Omental fat pad (tissue), 4 donors: ENCODE data around the gene LRSAM1. TPM values are rescaled to one million over a fixed set of nuclear protein-coding genes. Genes with fewer than 3 reads are reported as not detected.

Experiments
- ATAC-seq: fragments of 150-250 bp; one replicate; pipeline ENCODE4 v1.9.1; 2016; ENCODE audit warnings: mild to moderate bottlenecking, moderate library complexity; ENCODE audit not compliant: low FRiP score
- DNase-seq: peaks from one replicate; pipeline ENCODE4 v3.0.0-alpha.2; 2019; ENCODE audit warnings: low spot score
- total RNA-seq, 4 donors: library from RNA; depleted of rRNA; stranded (reverse); fragments of >200 nt; gene quantifications; one replicate each; pipeline ENCODE4 v1.1.0, GENCODE V29; 2016
- TF ChIP-seq, protein P1 (sequence below), 3 donors: fragments of 450-650 bp; IDR thresholded peaks; one replicate each; pipeline ENCODE4 v1.5.1; 2016 to 2017; ENCODE audit warnings: antibody characterized with exemption in 3 of 3, mild to moderate bottlenecking in 3 of 3, moderate library complexity in 2 of 3

The LRSAM1 gene
- total RNA-seq, 4 donors from 2014 or later, result 8.3 to 14.6 (median 10.8) TPM

DNA sequence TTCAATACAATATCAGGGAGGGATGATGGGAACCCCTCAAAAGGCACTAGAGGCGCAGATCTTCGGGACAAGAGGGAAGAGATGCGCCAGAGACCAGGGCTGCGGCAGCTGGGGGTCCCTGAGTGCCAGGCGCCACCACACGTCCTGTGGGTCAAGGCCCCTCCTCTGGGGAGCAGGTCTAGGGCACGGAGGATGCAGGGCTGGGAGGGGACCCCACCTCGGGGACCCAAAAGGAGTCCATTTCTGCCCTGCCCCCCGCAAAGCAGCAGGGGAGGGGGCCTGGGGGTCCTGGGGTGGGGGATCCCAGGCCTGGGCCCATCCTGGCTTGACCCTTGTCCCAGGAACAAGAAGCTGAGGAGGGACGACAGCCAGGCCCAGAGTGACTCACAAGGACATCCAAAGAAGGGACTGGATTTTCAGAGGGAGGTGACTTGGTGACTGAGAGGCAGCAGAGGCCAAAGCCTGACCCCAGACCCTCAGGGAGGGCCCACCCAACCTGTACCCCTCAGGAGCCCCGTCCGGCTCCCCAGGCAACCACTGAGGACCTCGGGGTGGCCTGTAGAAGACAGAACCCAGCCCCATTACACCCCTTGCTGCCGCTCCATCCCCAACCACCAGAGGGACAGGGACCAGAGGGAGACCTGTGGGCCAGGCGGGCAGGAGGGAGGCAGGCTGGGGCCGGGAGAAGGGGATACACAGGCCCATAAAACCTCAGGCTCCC is 54.2 kb downstream of the LRSAM1 start:
- no peak for ATAC-seq
- TF ChIP-seq, protein P1, sequence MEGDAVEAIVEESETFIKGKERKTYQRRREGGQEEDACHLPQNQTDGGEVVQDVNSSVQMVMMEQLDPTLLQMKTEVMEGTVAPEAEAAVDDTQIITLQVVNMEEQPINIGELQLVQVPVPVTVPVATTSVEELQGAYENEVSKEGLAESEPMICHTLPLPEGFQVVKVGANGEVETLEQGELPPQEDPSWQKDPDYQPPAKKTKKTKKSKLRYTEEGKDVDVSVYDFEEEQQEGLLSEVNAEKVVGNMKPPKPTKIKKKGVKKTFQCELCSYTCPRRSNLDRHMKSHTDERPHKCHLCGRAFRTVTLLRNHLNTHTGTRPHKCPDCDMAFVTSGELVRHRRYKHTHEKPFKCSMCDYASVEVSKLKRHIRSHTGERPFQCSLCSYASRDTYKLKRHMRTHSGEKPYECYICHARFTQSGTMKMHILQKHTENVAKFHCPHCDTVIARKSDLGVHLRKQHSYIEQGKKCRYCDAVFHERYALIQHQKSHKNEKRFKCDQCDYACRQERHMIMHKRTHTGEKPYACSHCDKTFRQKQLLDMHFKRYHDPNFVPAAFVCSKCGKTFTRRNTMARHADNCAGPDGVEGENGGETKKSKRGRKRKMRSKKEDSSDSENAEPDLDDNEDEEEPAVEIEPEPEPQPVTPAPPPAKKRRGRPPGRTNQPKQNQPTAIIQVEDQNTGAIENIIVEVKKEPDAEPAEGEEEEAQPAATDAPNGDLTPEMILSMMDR (IDR thresholded peaks at IDR 0.05), result no peak
- DNase-seq, result no peak

DNA sequence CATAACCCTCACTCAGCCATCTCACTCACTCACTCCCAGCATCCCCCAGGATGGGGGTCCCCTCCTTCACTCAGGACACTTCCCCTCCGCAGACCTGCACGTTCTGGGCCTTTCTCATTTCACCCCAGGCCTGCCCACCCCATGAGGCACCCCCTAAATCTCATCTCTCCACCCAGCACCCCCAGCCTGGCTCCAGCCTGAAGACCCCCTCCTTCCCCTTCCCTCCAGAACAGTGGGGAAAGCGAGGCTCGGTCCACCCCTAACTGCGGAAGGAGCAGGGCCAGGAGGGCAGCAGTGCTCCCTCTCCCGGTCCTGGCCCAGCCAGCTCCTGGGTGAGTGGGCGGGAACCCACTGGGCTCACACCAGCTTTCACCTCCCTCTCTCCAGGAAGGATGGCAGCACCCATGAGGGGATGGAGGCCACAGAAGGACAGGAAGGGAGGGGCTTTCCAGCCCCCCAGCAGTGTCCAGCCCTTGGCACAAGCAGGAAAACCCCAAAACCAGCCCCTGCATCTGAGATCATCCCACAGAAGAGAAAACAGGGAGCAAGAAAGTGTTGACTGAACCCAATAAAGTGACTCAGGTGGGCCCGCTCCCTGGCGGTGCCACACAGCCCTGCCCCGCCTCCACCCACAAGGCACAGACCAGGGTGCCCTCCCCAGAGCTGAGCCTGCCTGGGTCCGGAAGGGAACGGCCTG is 55.0 kb downstream of the LRSAM1 start:
- TF ChIP-seq, protein P1 (IDR thresholded peaks at IDR 0.05), result no peak
- DNase-seq, result no peak

DNA sequence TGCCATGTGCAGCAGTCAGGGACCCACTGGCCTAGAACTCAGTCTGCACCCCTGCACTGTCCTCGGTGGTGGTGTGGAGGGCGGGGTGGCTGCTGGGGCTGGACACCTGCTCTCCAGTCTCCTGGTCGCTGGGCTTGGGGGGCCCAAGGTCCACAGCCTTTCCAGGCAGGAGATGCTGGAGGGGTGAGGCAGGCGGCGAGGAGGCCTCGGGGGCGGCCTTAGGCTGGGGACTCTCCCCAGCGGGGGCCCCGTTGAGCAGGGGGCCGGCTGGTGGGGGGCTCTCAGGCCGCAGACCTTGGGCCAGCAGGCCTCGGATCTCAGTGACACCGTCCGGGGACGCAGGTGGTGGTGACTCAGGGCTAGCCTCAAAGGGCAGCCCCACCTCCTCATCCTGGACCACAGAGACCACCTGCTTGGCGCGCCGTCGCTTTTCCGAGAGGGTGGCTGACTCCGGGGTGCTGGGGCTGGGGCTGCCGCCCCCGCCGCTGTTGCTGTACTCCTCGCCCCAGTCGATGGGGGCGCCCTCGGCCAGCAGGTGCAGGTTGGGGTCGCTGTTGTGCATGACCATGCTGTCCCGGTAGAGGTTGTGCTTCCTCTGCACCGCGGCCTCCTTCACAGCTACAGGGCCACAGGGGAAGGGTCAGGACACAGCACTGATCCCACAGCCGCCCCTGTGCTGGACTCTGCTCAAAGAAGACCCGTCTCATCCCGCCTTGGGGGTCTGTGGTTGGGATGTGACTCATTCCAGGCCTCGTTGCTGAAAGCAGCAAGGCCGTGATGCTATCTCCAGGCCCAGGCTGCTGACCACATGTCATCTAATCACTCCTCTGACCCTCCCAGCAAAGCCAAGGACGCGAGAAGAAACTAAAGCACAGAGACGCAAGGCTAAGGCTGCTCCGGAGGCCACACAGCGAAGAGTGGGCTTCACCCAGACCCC is 55.8 kb downstream of the LRSAM1 start:
- TF ChIP-seq, protein P1 (IDR thresholded peaks at IDR 0.05), result no peak
- no peak for DNase-seq
- ATAC-seq, result no peak

More for the DNA sequence above, 55.0 kb downstream of the LRSAM1 start:
- ATAC-seq, result no peak

DNA sequence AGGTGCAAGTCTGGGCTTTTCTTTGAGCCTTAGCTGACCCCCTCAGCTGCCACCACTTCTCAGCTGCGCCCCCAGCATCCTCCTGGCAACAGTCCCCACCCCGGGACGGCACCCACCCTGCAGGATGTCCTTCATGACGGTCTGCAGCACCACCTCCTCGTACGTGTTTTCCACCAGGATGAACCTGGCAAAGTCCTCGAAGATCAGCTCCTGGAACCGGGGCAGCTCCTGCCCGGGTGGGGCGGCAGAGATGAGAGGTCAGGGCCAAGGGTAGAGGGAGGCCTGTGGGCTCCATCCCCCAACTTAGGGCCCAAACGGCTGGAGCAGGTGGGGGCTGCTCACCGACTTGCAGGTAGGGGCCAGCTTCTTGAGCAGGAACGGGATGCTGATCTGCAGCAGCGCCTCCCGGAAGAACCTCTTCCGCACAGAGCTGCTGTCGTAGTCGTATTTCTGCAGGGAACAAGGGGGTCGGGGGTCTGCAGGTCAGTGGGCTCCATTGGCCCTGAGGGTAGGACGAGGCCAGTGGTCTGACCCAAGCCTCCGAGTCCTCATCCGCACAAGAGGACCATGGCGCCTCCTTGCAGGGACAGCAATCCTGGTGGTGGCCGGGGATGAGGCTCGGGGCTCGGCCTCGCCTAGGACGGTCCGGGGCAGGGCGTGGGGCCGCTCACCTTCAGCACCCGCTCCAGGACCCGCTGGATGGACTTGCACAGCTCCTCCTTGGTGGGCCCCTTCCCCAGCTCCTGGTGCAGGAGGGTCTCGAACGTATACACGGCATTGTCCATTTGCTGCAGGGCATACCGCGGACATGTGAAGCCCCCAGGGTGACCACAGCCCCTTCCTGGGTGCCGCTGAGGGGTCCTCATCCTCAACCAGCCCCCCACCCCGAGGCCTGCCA is 56.7 kb downstream of the LRSAM1 start:
- ATAC-seq (no peak), DNase-seq (no peak)
- TF ChIP-seq, protein P1 (IDR thresholded peaks at IDR 0.05), result no peak

DNA sequence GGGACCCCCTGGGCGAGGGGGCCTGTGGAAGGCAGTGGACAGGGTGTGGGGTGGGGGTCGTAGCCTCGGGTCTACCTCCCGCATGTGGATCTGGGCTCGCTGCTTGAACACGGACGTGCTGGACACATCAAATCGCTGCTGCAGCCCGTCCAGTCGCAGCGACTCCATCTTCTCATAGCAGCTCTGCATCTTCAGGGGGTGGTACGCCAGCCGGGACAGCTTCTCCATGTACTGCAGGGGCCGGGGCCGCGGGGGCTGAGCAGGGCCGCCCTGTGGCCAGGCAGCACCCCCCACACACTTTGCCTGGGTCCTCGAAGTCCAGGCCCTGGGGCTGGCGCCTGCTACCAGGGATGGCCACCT is 57.6 kb downstream of the LRSAM1 start:
- no peak for DNase-seq
- TF ChIP-seq, protein P1 (IDR thresholded peaks at IDR 0.05), result no peak
- no peak for ATAC-seq
